ENCODE results near the gene YTHDF2. TPM values are rescaled to one million over a fixed set of nuclear protein-coding genes. Genes with fewer than 3 reads are reported as not detected.
"Not testable (repeated sequence)": the region's sequence is repeated elsewhere in the genome, so short reads cannot be mapped to it uniquely, and the experiment has no call there.

Gene YTHDF2
- polyA plus RNA-seq: 110 TPM

DNA sequence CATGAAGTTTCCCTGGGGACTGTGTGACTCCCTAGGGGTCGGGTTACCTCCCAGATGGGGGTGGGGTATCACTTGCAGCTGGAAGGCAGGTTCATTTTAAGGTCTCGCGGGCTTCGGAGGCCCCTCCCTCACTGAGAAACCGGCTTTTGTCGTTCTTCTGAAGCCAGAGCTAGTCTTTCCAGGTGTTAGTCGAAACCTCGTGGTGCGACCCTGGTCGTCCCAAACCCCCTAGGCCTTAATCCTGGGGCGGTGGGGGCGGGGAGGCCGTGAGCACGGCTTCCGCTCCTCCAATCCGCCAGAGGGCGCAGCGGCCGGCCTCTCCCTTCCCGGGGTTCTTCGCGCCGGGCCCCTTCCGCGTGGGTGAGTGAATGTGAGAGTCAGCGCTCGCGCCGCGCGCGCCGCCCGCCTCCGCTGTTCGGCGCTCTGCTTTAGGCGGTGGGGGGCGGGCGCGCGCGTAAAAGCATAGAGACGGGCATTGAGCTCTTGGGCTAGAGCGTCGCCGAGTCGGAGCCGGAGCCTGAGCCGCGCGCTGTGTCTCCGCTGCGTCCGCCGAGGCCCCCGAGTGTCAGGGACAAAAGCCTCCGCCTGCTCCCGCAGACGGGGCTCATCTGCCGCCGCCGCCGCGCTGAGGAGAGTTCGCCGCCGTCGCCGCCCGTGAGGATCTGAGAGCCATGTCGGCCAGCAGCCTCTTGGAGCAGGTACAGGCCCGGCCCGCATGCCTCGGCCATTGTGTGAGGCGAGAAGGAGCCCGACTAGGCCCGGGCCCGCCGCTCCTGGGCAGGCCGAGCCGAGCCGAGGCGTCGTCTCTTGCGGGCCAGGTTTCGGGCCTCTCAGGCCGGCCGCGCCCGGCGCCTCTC lies at the start of gene YTHDF2:
TSS of gene YTHDF2 (plus strand) at position 491 of the 857 bp plus-strand sequence. CDS start at position 672, 181 bp downstream.
- H3K27me3 Mint-ChIP-seq: no peaks in the 10 kb centered on the region
- H3K27ac Mint-ChIP-seq: peak within 1 kb of the TSS; percentile 96 to 99 (median 97)
- peaks cover 19 to 31% (median 28%) of the 10 kb centered on the region in 3 donors for H3K4me1 Mint-ChIP-seq
- no peaks in the 10 kb centered on the region for H3K36me3 Mint-ChIP-seq
- peak within 1 kb of the TSS; percentile 93 to 100 (median 97) for H3K4me3 Mint-ChIP-seq
- peaks cover 0 to 2% (median 0%) of the 10 kb centered on the region in 3 donors for H3K9me3 Mint-ChIP-seq

DNA sequence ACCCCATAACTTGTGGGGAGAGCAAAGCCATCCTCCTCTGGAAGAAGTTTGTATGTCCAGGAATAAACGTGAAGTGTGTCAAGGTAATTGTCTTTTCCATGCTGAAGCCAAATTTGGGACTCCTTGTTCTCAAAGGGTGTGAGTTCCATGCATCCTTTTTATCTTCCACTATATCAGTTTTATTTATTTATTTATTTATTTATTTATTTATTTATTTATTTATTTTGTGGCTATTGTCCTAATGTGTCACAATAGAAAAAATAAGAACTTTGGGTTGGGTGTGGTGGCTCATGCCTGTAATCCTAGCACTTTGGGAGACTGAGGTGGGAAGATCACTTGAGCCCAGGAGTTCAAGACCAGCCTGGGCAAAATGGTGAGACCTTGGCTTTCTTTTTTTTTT lies 45.1 kb upstream of the YTHDF2 start:
- H3K4me3 Mint-ChIP-seq, H3K9me3 Mint-ChIP-seq: not testable (repeated sequence)

DNA sequence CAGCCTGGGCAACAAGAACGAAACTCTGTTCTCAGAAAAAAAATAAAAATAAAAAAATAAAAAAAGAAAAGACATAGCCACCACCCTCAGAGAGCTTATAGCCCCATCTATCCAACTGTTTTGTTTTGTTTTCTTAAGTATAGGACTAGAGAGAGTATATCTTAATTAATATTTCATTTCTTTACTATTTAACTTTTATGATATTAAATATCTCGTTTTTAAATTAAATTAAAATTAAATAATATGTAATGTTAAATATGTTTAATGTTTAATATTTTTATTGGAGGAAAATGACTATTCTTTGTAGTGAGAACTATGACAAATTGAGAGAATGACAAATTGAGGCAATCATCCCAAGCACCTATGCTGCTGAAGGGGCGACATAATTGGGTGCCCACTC lies 33.1 kb upstream of the YTHDF2 start:
- Mint-ChIP-seq H3K27me3 (no peaks in the 10 kb centered on the region), H3K27ac (no peak overlapping the region), H3K9me3 (no peaks in the 10 kb centered on the region), H3K36me3 (peaks cover 8% of the 10 kb centered on the region), H3K4me3 (no peak overlapping the region), H3K4me1 (peaks cover 0 to 2% (median 0%) of the 10 kb centered on the region in 3 donors)

More for the DNA sequence above, 45.1 kb upstream of the YTHDF2 start:
- not testable (repeated sequence) for H3K4me1 Mint-ChIP-seq, H3K27ac Mint-ChIP-seq, H3K27me3 Mint-ChIP-seq, H3K36me3 Mint-ChIP-seq

DNA sequence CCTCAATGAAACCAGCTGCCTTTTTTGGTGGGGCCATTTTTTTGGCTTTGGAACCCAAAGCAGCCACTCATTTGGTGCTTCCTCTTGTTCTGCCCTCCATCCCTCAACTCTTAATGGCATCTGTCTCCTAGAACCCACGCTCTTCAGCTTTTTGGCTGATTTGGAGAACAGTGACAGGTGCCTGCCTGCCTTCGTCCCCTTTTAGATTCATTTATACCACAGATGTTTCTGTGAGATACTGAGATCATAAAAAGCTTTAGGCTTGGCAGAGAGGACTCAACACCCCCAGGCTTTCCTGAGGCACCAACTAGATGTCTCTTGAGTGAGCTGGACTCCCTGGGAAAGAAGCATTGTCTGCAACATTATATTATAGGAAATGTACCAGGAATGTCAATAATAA lies 20.4 kb upstream of the YTHDF2 start:
- Mint-ChIP-seq H3K27me3 (no peaks in the 10 kb centered on the region), H3K27ac (no peak overlapping the region), H3K4me1 (peaks cover 0 to 3% (median 3%) of the 10 kb centered on the region in 3 donors), H3K36me3 (peaks cover 5% of the 10 kb centered on the region), H3K4me3 (no peak overlapping the region), H3K9me3 (no peaks in the 10 kb centered on the region)

DNA sequence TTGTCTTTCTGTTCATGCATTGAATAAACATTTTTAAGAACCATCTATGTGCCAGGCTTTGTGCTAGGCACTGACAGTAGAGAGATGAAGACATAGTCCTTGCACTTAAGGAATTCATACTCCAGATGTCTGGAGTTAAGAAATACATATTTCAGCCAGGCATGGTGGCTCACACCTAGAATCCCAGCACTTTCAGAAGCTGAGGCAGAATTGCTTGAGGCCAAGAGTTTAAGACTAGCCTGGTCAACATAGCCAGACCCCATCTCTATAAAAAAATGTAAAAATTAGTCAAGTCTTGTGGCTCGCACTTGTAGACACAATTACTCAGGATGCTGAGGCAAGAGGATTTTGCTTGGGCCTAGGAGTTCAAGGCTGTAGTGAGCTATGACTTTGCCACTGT lies 18.6 kb upstream of the YTHDF2 start:
- H3K27me3 Mint-ChIP-seq: no peaks in the 10 kb centered on the region
- H3K27ac Mint-ChIP-seq: no peak overlapping the region
- peaks cover 0 to 3% (median 3%) of the 10 kb centered on the region in 3 donors for H3K4me1 Mint-ChIP-seq
- H3K9me3 Mint-ChIP-seq: no peaks in the 10 kb centered on the region
- no peak overlapping the region for H3K4me3 Mint-ChIP-seq
- peaks cover 4% of the 10 kb centered on the region for H3K36me3 Mint-ChIP-seq

DNA sequence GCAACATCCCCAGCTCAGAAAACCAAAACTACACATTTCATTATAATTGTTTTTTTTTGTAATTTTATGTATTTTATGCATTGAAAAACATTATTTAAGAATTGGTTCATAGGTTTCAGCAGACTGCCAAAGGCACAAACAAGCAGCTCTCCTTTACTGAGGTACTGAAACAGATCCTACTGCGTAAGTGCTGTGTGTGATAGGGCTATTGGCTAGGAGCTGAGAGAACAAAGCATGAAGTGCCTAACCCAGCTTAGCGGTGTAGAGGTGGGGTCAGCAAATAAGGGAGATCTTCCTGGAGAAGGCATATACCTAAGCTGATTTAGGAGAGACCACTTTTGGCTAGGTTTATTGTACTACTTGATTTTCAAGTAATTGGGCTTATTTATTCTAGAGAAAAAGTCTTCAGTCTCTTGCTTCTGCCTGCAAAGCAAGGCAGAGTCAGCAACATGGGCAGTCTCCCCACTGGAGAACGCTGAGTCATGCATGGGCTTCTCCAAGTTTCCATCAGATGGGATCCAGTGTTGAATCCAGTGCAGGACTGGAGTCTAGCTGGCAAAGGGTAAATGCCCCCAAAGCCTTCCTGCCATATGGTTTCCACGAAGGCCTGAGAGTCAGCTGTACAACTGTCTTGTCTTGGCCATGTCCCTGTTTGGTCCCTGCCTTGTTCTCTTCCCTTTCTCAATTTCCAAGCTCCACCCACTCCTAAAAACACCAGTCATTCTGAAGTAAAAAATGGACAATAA lies 18.0 kb upstream of the YTHDF2 start:
- Mint-ChIP-seq H3K9me3 (no peaks in the 10 kb centered on the region), H3K4me3 (no peak overlapping the region), H3K27ac (peak overlapping the region in 1 of 3 donors; percentile 24), H3K27me3 (no peaks in the 10 kb centered on the region), H3K4me1 (peaks cover 0 to 3% (median 3%) of the 10 kb centered on the region in 3 donors), H3K36me3 (peaks cover 4% of the 10 kb centered on the region)

DNA sequence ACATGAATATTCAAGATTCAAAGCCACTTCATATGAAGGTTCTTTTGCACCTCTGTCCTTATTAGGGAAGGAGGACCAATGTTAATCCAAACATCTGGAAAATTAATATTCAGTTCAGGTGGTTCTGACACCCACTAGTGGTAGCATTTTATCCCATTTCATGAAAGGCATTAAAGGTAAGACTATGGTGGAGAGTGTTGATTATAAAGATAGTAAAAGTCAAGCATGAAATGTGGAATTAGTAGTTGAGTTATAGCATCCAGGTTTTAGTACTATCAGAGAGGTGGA lies 17.5 kb upstream of the YTHDF2 start:
- H3K4me3 Mint-ChIP-seq: no peak overlapping the region
- H3K4me1 Mint-ChIP-seq: peaks cover 0 to 3% (median 3%) of the 10 kb centered on the region in 3 donors
- H3K27ac Mint-ChIP-seq: peak overlapping the region in 1 of 3 donors; percentile 24
- no peaks in the 10 kb centered on the region for H3K9me3 Mint-ChIP-seq
- H3K27me3 Mint-ChIP-seq: no peaks in the 10 kb centered on the region
- H3K36me3 Mint-ChIP-seq: peaks cover 2% of the 10 kb centered on the region

DNA sequence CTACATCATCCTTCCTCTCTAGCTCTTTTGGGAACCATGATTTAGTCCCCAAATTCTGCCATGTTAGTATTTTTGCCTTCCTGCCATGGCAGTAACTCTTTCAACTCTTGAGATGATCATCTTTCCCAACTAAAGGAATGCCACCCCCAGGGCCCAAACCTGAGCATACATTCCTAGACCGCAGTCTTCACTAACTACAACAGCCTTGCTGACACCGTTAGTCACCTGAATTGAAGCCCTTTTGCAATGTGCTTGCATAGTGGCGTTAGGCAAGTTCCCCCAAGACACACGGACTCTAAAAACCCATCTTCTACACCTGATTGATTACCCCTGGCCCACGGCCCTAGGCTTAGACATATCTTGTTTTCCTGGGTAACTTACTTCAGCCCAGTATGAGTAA lies 16.4 kb upstream of the YTHDF2 start:
- Mint-ChIP-seq H3K4me1 (peaks cover 0 to 3% (median 3%) of the 10 kb centered on the region in 3 donors), H3K9me3 (no peaks in the 10 kb centered on the region), H3K27ac (no peak overlapping the region), H3K27me3 (no peaks in the 10 kb centered on the region), H3K36me3 (no peaks in the 10 kb centered on the region), H3K4me3 (no peak overlapping the region)

DNA sequence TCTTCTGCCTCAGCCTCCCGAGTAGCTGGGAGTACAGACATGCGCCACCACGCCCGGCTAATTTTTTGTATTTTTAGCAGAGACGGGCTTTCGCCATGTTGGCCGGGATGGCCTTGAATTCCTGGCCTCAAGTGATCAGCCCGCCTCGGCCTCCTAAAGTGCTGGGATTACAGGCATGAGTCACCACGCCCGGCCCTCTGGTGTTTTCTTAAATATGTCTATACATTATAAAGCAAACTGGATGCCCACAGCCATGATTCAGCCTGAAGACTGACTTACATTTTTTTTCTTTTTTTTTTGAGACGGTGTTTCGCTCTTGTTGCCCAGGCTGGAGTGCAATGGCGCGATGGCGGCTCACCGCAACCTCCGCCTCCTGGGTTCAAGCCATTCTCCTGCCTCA lies 14.8 kb upstream of the YTHDF2 start:
- not testable (repeated sequence) for H3K9me3 Mint-ChIP-seq, H3K27me3 Mint-ChIP-seq, H3K4me1 Mint-ChIP-seq, H3K36me3 Mint-ChIP-seq, H3K4me3 Mint-ChIP-seq, H3K27ac Mint-ChIP-seq

DNA sequence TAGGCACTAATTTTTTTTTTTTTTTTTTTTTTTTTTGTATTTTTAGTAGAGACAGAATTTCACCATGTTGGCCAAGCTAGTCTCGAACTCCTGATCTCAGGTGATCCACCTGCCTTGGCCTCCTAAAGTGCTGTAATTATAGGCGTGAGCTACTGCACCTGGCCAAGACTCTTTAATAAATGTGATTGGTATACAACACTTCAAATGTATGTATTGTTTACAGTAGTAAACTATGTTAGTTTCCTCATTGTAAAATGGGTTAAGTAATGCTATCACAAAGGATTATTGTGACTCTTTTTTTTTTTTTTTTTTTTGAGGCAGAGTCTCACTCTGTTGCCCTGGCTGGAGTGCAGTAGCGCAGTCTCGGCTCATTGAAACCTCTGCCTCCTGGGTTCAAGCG lies 11.4 kb upstream of the YTHDF2 start:
- not testable (repeated sequence) for H3K4me3 Mint-ChIP-seq, H3K9me3 Mint-ChIP-seq, H3K27me3 Mint-ChIP-seq, H3K36me3 Mint-ChIP-seq, H3K4me1 Mint-ChIP-seq, H3K27ac Mint-ChIP-seq

DNA sequence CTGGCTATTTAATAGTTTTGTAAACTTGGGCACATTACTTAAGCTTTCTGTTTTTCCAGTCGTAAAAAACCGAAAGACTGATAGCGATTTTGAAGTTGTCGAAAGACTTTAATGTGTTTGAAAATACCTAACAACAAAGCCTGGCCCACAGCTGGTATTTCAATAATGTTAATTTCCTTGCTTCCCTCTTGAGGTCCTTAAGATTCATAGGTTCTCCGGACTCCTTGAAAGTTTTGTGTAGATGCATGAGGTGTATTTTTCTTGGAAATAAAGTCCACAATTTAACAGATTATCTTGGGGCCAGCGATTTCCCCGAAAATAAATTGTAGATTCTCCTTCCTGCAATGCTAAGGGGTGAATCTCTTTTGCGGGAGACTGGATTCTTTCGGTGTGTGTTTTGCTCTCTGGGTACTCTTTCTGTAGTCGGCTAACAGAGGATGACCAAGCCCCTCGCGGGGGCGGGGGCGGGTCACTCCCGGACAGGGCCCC lies 735 bp upstream of the YTHDF2 start:
- Mint-ChIP-seq H3K9me3 (peaks cover 0 to 2% (median 0%) of the 10 kb centered on the region in 3 donors), H3K4me3 (peak overlapping the region; percentile 93 to 100 (median 97)), H3K4me1 (peaks cover 19 to 31% (median 25%) of the 10 kb centered on the region in 3 donors), H3K27ac (peak overlapping the region; percentile 96 to 99 (median 97)), H3K27me3 (no peaks in the 10 kb centered on the region), H3K36me3 (no peaks in the 10 kb centered on the region)

DNA sequence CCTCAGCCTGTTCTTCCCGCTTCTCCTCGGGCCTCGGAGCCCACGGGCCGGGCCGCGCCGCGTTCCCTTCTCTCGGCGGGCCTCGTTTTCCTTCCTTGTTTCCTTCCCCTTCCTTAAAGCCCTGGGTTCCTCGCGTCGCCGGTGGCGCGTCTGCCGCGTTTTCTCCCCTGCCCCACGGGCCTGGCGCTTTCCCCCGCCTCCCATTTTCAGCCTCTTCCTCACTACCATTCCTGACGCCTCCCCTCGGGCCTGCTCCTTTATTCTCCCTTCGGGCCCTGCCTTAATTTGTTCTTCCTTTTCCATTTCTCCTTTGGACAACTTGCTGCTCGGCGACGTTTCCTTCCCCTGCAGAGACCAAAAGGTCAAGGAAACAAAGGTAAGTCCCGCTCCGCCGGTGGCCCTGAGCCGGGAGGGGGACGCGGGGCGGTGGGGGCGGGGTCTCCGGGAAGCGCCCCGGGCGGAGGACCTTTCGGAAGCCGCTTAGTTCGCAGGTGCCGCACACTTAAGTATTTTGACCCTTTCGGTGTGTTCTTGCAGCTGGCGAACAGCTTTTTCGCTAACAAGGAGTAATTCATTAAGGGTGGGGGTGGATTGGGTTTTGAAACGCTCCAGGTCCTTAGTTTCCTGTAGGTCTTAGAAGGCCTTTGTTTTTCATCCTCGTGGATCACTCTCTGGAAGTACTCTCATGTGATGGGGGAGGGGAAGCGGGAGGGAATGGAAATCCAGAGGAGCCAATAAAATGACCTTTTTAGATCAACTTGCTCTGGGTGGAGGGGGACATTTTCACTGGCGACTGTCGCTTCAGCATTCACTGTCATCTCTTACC lies 780 bp downstream of the YTHDF2 start:
- no peaks in the 10 kb centered on the region for H3K27me3 Mint-ChIP-seq
- H3K27ac Mint-ChIP-seq: peak overlapping the region; percentile 96 to 99 (median 97)
- no peaks in the 10 kb centered on the region for H3K36me3 Mint-ChIP-seq
- peak overlapping the region; percentile 93 to 100 (median 97) for H3K4me3 Mint-ChIP-seq
- peaks cover 23 to 35% (median 31%) of the 10 kb centered on the region in 3 donors for H3K4me1 Mint-ChIP-seq
- H3K9me3 Mint-ChIP-seq: no peaks in the 10 kb centered on the region

DNA sequence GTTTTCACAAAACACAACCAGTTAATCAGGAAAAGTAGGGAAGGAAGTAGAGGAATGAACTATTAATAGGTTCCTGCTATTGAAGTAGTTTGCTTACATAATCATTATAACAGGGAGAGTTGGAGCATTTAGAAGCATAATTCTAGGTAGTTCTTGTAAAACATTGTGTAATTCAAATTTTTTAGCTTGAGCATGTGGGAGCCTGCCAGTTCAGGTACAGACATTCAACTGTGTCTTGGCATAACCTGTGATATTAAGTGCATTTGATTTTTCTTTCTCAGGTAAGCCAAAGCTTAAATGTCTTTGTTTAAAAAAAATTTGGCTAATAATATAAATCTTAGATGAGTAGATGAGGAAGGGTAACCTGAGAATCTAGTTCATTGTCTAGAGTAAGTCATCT lies 3.4 kb downstream of the YTHDF2 start:
- Mint-ChIP-seq H3K27me3 (no peaks in the 10 kb centered on the region), H3K4me3 (peak overlapping the region in 2 of 4 donors; percentile 73 to 100), H3K4me1 (peaks cover 40 to 51% (median 45%) of the 10 kb centered on the region in 3 donors), H3K36me3 (peaks cover 1% of the 10 kb centered on the region), H3K27ac (peak overlapping the region in 1 of 3 donors; percentile 56), H3K9me3 (no peaks in the 10 kb centered on the region)

DNA sequence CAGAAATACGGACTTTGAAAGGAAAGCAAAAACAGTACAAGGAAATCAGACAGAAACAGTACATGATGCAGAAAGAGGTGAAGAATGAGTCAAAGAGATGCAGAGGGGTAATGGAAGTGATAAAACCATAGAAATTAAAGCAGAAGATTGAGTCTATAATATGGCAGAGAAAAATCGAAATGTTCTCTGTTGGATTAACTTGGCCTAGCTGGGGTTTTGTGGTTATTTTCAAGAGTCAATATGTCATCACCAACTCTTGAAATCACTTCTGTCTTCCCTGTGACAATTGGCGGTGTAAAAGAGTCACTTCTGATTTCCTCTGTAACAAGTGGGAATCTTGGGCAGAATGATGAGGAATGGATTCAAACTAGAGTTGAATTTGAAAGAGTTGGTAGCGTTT lies 7.4 kb downstream of the YTHDF2 start:
- Mint-ChIP-seq H3K9me3 (no peaks in the 10 kb centered on the region), H3K4me3 (peak overlapping the region in 2 of 4 donors; percentile 17 to 43), H3K4me1 (peaks cover 34 to 44% (median 41%) of the 10 kb centered on the region in 3 donors), H3K36me3 (peaks cover 5% of the 10 kb centered on the region), H3K27me3 (no peaks in the 10 kb centered on the region), H3K27ac (peak overlapping the region in 1 of 3 donors; percentile 8)
